Measurements from ENCODE around the gene SLC39A11. TPM values are rescaled to one million over a fixed set of nuclear protein-coding genes. Genes with fewer than 3 reads are reported as not detected.

The SLC39A11 gene
- total RNA-seq, 1 experiment from 2014 or later = 18.9 TPM

- no peak for TF ChIP-seq AFF4 (CRISPR knock-in tag; IDR thresholded peaks at IDR 0.05; ENCODE audit: borderline replicate concordance)
- no peak for TF ChIP-seq ZNF671 (CRISPR knock-in tag; IDR thresholded peaks at IDR 0.05)
- no peak for TF ChIP-seq ZNF317 (CRISPR knock-in tag; IDR thresholded peaks at IDR 0.05; ENCODE audit: borderline replicate concordance, low read depth)
- TF ChIP-seq ZNF121 (CRISPR knock-in tag; IDR thresholded peaks at IDR 0.05) = no peak
- TF ChIP-seq PREB (CRISPR knock-in tag; IDR thresholded peaks at IDR 0.05; ENCODE audit: borderline replicate concordance) = no peak
- no peak for TF ChIP-seq ZNF532 (CRISPR knock-in tag; IDR thresholded peaks at IDR 0.05; ENCODE audit: borderline replicate concordance)
- no peak for TF ChIP-seq NFYB (CRISPR knock-in tag; conservative IDR thresholded peaks at IDR 0.05; ENCODE audit: low read depth)
These were observed 357.4 kb downstream of the SLC39A11 start (continued) for GRCh38 chr17:72735048-72735447.

DNA sequence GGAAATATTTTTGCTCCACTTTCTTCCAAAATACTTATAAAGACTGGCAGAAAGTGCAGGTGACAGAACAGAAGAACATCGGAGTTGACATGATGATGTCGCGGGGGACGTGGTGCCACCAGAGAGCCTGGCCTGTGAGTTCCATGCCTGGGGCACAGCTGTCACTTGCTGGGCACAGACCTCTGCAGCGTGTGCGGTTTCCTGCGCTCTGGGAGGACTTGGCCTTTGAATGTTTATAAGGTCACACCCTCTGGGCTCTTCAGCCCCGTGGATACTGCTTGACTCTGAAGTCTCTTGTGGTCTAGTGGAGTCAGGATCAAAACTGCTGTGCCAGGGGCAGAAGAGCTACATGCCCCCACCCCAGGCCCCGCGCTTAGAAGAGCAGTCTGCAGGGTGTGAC, 357.9 kb downstream of the SLC39A11 start:
- no peaks in the 10 kb centered on the region for H3K9me3 Mint-ChIP-seq
- no peaks in the 10 kb centered on the region for H3K36me3 Mint-ChIP-seq
- CTCF ChIA-PET = interaction anchor here (0.8 kb wide), 1 partner anchor 422 kb away, joined by 3 read pairs; no protein-coding TSS in a partner anchor
- ATAC-seq = no peak
- no peak for DNase-seq (ENCODE audit: low spot score)
- POLR2A ChIA-PET = no interaction called here
- H3K27ac Mint-ChIP-seq = no peak overlapping the region
- H3K4me3 Mint-ChIP-seq = no peak overlapping the region
- H3K27me3 Mint-ChIP-seq (ENCODE audit: low read depth) = no peaks in the 10 kb centered on the region
- H3K4me1 Mint-ChIP-seq = no peaks in the 10 kb centered on the region
- TF ChIP-seq SP1 (CRISPR knock-in tag; conservative IDR thresholded peaks at IDR 0.05) (no peak), SOX15 (CRISPR knock-in tag; IDR thresholded peaks at IDR 0.05) (no peak), ESRRA (CRISPR knock-in tag; IDR thresholded peaks at IDR 0.05; ENCODE audit: borderline replicate concordance) (no peak), NR1H2 (CRISPR knock-in tag; IDR thresholded peaks at IDR 0.05) (no peak), CREB1 (CRISPR knock-in tag; IDR thresholded peaks at IDR 0.05) (no peak), ZNF423 (CRISPR knock-in tag; IDR thresholded peaks at IDR 0.05) (no peak), ZNF317 (CRISPR knock-in tag; IDR thresholded peaks at IDR 0.05; ENCODE audit: borderline replicate concordance, low read depth) (no peak), IRF2 (CRISPR knock-in tag; IDR thresholded peaks at IDR 0.05; ENCODE audit: borderline replicate concordance, low read depth) (no peak)
- TF ChIP-seq, protein P1, sequence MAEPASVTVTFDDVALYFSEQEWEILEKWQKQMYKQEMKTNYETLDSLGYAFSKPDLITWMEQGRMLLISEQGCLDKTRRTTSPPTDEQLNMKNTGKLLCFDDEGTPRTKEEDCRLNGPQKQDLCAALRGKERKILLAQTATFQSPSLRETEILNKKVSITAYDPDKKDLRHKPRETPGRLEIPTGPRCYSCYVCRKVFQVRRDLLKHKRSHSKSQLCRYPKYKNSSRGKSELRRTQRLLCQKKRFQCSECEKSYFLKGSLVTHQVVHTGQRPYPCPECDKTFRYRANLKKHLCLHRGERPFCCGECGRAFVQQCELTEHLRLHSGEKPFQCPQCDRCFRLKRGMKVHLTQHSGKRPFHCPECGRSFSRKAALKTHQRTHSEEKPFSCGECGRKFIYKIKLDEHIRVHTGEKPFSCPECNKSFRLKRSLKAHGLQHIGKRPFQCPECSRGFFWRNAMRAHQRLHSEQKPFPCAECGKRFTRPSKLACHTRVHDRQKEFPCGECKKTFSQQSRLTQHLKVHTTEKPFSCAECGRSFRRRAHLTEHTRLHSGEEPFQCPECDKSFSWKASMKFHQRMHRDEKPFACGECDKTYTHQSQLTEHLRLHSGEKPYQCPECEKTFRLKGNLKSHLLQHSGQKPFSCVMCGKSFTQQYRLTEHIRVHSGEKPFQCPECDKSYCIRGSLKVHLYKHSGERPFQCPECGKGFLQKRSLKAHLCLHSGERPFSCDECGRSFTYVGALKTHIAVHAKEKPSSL (CRISPR knock-in tag; conservative IDR thresholded peaks at IDR 0.05) = no peak
- TF ChIP-seq, protein P2, sequence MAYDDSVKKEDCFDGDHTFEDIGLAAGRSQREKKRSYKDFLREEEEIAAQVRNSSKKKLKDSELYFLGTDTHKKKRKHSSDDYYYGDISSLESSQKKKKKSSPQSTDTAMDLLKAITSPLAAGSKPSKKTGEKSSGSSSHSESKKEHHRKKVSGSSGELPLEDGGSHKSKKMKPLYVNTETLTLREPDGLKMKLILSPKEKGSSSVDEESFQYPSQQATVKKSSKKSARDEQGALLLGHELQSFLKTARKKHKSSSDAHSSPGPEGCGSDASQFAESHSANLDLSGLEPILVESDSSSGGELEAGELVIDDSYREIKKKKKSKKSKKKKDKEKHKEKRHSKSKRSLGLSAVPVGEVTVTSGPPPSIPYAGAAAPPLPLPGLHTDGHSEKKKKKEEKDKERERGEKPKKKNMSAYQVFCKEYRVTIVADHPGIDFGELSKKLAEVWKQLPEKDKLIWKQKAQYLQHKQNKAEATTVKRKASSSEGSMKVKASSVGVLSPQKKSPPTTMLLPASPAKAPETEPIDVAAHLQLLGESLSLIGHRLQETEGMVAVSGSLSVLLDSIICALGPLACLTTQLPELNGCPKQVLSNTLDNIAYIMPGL (CRISPR knock-in tag; IDR thresholded peaks at IDR 0.05) = no peak
- TF ChIP-seq, protein P3, sequence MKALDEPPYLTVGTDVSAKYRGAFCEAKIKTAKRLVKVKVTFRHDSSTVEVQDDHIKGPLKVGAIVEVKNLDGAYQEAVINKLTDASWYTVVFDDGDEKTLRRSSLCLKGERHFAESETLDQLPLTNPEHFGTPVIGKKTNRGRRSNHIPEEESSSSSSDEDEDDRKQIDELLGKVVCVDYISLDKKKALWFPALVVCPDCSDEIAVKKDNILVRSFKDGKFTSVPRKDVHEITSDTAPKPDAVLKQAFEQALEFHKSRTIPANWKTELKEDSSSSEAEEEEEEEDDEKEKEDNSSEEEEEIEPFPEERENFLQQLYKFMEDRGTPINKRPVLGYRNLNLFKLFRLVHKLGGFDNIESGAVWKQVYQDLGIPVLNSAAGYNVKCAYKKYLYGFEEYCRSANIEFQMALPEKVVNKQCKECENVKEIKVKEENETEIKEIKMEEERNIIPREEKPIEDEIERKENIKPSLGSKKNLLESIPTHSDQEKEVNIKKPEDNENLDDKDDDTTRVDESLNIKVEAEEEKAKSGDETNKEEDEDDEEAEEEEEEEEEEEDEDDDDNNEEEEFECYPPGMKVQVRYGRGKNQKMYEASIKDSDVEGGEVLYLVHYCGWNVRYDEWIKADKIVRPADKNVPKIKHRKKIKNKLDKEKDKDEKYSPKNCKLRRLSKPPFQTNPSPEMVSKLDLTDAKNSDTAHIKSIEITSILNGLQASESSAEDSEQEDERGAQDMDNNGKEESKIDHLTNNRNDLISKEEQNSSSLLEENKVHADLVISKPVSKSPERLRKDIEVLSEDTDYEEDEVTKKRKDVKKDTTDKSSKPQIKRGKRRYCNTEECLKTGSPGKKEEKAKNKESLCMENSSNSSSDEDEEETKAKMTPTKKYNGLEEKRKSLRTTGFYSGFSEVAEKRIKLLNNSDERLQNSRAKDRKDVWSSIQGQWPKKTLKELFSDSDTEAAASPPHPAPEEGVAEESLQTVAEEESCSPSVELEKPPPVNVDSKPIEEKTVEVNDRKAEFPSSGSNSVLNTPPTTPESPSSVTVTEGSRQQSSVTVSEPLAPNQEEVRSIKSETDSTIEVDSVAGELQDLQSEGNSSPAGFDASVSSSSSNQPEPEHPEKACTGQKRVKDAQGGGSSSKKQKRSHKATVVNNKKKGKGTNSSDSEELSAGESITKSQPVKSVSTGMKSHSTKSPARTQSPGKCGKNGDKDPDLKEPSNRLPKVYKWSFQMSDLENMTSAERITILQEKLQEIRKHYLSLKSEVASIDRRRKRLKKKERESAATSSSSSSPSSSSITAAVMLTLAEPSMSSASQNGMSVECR (CRISPR knock-in tag; IDR thresholded peaks at IDR 0.05; ENCODE audit: borderline replicate concordance) = no peak
